IgD-negative memory B cell (primary cell): ENCODE measurements around the gene PRDM11. TPM values are rescaled to one million over a fixed set of nuclear protein-coding genes. Genes with fewer than 3 reads are reported as not detected.
"Not testable (repeated sequence)": the region's sequence is repeated elsewhere in the genome, so short reads cannot be mapped to it uniquely, and the experiment has no call there.

Source experiments
- H3K27ac Mint-ChIP-seq, 3 donors: one replicate each; pipeline ENCODE4 v1.8.0; 2020 to 2022; ENCODE audit warnings: mild to moderate bottlenecking in 3 of 3, mixed read lengths in 3 of 3, moderate library complexity in 1 of 3
- H3K27me3 Mint-ChIP-seq: one replicate; pipeline ENCODE4 v1.8.0; 2021; ENCODE audit warnings: mixed read lengths
- H3K36me3 Mint-ChIP-seq: one replicate; pipeline ENCODE4 v1.8.0; 2020; ENCODE audit warnings: mild to moderate bottlenecking, mixed read lengths
- H3K4me1 Mint-ChIP-seq, 3 donors: one replicate each; pipeline ENCODE4 v1.8.0; 2020 to 2022; ENCODE audit warnings: mixed read lengths in 3 of 3, mild to moderate bottlenecking in 1 of 3
- H3K4me3 Mint-ChIP-seq, 4 donors: one replicate each; pipeline ENCODE4 v1.8.0; 2020 to 2022; ENCODE audit warnings: mild to moderate bottlenecking in 4 of 4, mixed read lengths in 4 of 4, moderate library complexity in 3 of 4
- H3K9me3 Mint-ChIP-seq, 3 donors: one replicate each; pipeline ENCODE4 v1.8.0; 2020 to 2021; ENCODE audit warnings: mixed read lengths in 3 of 3, mild to moderate bottlenecking in 1 of 3
- polyA plus RNA-seq: library from polyadenylated mRNA; unstranded; fragments of 300-500 nt; fragmentation: Illumina TruSeq; gene quantifications from one replicate; pipeline ENCODE4 v1.2.3, GENCODE V29; 2021

The PRDM11 gene
- polyA plus RNA-seq, 1 donor from 2014 or later, result 1.4 TPM

- peaks cover 14% of the 10 kb centered on the region for H3K27me3 Mint-ChIP-seq
- H3K4me1 Mint-ChIP-seq, H3K36me3 Mint-ChIP-seq, H3K27ac Mint-ChIP-seq, H3K9me3 Mint-ChIP-seq, H3K4me3 Mint-ChIP-seq: not testable (repeated sequence)
Measured at GRCh38 chr11:45249372-45249771, 102.9 kb downstream of the PRDM11 start.

GRCh38 chr11:45250035-45250718, 103.7 kb downstream of the PRDM11 start:
- Mint-ChIP-seq H3K4me1 (peaks cover 2 to 6% (median 5%) of the 10 kb centered on the region in 3 donors), H3K27ac (no peak overlapping the region), H3K27me3 (peaks cover 8% of the 10 kb centered on the region), H3K9me3 (no peaks in the 10 kb centered on the region), H3K4me3 (peak overlapping the region in 1 of 4 donors; percentile 39), H3K36me3 (no peaks in the 10 kb centered on the region)

- Mint-ChIP-seq H3K4me3 (no peak overlapping the region), H3K27ac (no peak overlapping the region), H3K9me3 (no peaks in the 10 kb centered on the region), H3K27me3 (peaks cover 6% of the 10 kb centered on the region), H3K4me1 (peaks cover 2 to 6% (median 5%) of the 10 kb centered on the region in 3 donors), H3K36me3 (no peaks in the 10 kb centered on the region)
Measured at GRCh38 chr11:45252134-45252856, 105.9 kb downstream of the PRDM11 start.

- Mint-ChIP-seq H3K4me1 (peaks cover 2 to 6% (median 5%) of the 10 kb centered on the region in 3 donors), H3K36me3 (no peaks in the 10 kb centered on the region), H3K9me3 (no peaks in the 10 kb centered on the region), H3K27me3 (peaks cover 6% of the 10 kb centered on the region), H3K4me3 (no peak overlapping the region), H3K27ac (no peak overlapping the region)
Measured at GRCh38 chr11:45252877-45253276, 106.4 kb downstream of the PRDM11 start.

DNA sequence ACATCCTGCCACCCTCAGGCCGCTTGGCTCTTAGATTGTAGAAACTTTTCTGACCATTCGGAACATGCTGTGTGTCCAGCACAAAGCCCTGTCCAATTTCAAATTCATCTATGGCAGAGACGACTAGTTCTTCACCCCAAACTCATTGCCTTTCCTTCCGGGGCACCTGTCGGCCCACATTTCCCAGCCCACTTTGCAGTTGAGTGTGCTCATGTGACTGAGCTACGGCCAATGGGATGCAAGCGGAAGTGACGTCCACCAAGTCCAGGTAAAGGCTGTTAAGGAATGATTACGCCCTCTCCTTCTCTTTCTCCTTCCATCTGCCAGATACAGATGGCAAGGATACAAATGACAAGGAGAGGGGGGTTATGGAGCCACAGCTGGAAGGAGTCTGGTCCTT, 107.2 kb downstream of the PRDM11 start:
- no peak overlapping the region for H3K4me3 Mint-ChIP-seq
- no peaks in the 10 kb centered on the region for H3K9me3 Mint-ChIP-seq
- H3K27me3 Mint-ChIP-seq, result peaks cover 3% of the 10 kb centered on the region
- peaks cover 2 to 6% (median 5%) of the 10 kb centered on the region in 3 donors for H3K4me1 Mint-ChIP-seq
- H3K27ac Mint-ChIP-seq, result no peak overlapping the region
- H3K36me3 Mint-ChIP-seq, result no peaks in the 10 kb centered on the region

DNA sequence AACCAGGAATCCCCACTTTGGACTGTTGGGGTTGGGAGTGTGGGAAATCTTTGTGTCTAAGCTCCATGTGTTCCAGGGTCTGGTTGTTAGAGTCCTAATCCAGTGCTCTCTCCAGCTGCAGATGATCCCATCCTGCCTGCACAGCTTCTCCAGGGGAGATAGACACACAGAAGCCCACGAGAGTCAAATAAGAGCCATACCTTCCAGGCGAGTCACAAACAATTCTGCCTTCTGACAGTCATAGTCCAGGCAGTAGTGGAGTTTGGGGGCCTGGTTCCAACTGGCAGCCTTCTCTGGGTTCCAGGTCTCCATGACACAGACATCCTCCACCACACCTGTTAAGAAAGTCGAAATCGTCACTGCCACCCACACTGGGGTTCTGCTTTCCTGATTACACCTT, 107.6 kb downstream of the PRDM11 start:
- Mint-ChIP-seq H3K36me3 (no peaks in the 10 kb centered on the region), H3K27ac (no peak overlapping the region), H3K4me1 (peaks cover under 1 to 6% (median 5%) of the 10 kb centered on the region in 3 donors), H3K9me3 (no peaks in the 10 kb centered on the region), H3K4me3 (no peak overlapping the region), H3K27me3 (peaks cover 3% of the 10 kb centered on the region)

GRCh38 chr11:45258982-45259530, 112.6 kb downstream of the PRDM11 start:
- no peaks in the 10 kb centered on the region for H3K36me3 Mint-ChIP-seq
- no peak overlapping the region for H3K4me3 Mint-ChIP-seq
- H3K27me3 Mint-ChIP-seq, result peaks cover 11% of the 10 kb centered on the region
- H3K4me1 Mint-ChIP-seq, result no peaks in the 10 kb centered on the region
- no peaks in the 10 kb centered on the region for H3K9me3 Mint-ChIP-seq
- H3K27ac Mint-ChIP-seq, result no peak overlapping the region

DNA sequence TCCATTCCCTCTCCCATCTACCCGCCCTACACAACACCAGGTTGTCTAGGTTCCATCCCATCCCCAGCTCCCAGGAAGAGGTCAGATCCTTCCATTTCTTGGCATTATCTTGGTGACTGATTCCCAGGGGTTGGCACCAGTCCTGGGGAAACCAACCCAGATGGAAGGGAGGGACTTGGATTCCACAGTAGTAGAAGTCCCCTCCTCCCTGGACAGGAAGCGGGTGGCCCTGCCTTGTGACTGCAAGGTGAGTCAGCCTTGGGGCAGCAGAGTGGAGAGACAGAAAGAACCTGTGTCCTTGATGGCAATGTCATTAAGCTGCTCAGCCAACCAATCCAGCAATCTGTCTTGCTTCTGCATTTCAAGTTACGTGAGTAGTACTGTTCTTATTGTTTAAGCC, 113.2 kb downstream of the PRDM11 start:
- Mint-ChIP-seq H3K9me3 (no peaks in the 10 kb centered on the region), H3K4me3 (no peak overlapping the region), H3K4me1 (no peaks in the 10 kb centered on the region), H3K27me3 (peaks cover 11% of the 10 kb centered on the region), H3K36me3 (no peaks in the 10 kb centered on the region), H3K27ac (no peak overlapping the region)

DNA sequence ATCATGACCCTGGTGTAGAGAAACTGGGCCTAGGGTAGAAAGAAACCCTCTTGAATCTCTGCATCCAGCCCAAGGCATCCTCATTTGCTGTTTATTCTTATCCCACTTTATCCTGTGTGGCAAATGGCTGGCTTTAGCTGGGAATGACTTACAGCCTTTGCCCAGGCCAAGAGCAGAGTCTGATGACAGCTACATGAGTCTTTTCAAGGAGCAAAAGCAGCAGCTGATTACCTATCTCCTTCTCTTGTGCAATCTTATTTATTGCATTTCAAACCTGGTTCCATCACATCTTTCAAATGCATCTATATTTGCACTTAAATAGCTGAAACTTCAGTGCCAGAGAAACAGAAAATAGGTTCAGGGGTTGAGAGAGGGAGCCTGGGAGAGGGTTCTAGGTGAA, 113.6 kb downstream of the PRDM11 start:
- Mint-ChIP-seq H3K4me1 (no peaks in the 10 kb centered on the region), H3K27ac (no peak overlapping the region), H3K9me3 (no peaks in the 10 kb centered on the region), H3K4me3 (no peak overlapping the region), H3K36me3 (no peaks in the 10 kb centered on the region), H3K27me3 (peaks cover 11% of the 10 kb centered on the region)

DNA sequence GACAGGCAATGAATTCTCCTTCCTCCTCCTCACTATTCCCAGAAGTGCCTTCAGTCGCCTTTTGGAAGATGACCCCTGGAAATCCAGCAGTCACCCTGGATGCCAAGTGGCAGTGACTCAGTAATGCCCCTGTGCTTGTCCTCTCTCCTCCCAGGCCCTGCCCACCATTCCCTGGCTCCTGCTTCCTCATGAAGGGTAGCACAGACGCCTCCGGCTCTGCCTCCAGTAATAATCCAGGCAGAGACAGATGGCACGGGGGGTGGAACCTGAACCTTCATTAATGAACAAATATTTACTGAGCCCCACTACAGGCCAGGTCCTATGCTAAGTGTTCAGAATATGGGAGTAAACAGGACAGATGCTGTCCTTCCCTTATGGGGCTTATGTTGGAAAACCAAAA, 116.5 kb downstream of the PRDM11 start:
- Mint-ChIP-seq H3K36me3 (no peaks in the 10 kb centered on the region), H3K27me3 (peaks cover 25% of the 10 kb centered on the region), H3K4me3 (no peak overlapping the region), H3K9me3 (no peaks in the 10 kb centered on the region), H3K4me1 (no peaks in the 10 kb centered on the region), H3K27ac (no peak overlapping the region)

- Mint-ChIP-seq H3K27ac (no peak overlapping the region), H3K9me3 (no peaks in the 10 kb centered on the region), H3K36me3 (no peaks in the 10 kb centered on the region), H3K27me3 (peaks cover 28% of the 10 kb centered on the region), H3K4me3 (no peak overlapping the region), H3K4me1 (no peaks in the 10 kb centered on the region)
Measured at GRCh38 chr11:45263773-45264172, 117.3 kb downstream of the PRDM11 start.

GRCh38 chr11:45264839-45265515, 118.5 kb downstream of the PRDM11 start:
- H3K27ac Mint-ChIP-seq, result no peak overlapping the region
- no peaks in the 10 kb centered on the region for H3K4me1 Mint-ChIP-seq
- H3K27me3 Mint-ChIP-seq, result peaks cover 31% of the 10 kb centered on the region
- no peaks in the 10 kb centered on the region for H3K9me3 Mint-ChIP-seq
- H3K4me3 Mint-ChIP-seq, result no peak overlapping the region
- no peaks in the 10 kb centered on the region for H3K36me3 Mint-ChIP-seq

DNA sequence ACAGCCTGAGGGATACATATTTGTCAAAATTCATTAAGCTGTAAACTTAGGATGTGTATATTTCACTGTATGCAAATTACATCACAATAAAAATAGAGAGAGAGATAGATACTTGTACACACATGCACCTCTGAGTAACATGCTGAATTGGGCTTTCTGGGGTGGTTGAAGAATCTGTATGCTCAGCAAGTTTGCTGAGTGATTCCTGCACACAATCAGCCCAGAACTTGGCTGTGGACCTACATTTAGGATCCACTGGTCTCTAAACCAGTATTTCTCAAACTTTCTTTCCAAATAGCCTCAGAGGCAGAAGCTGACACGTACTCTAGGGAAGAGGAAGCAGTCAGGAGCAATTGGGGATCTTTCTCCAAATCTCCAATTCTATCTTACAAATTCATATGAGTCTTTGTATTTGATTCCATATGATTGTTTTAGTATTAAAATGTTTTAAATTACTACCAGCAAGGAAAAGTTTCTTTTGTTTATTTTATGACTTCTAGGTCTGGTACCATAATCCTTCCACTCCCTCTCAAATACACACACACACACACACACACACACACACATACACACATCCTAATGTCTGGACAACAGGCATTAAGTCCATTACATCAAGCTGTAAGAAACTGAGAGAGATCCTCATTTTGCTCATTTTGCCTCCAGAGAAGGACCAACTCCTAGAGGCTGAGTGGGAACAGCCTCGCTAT, 119.7 kb downstream of the PRDM11 start:
- no peaks in the 10 kb centered on the region for H3K9me3 Mint-ChIP-seq
- no peak overlapping the region for H3K4me3 Mint-ChIP-seq
- H3K36me3 Mint-ChIP-seq, result no peaks in the 10 kb centered on the region
- peaks cover 28% of the 10 kb centered on the region for H3K27me3 Mint-ChIP-seq
- H3K27ac Mint-ChIP-seq, result peak overlapping the region in 1 of 3 donors; percentile 13
- no peaks in the 10 kb centered on the region for H3K4me1 Mint-ChIP-seq

DNA sequence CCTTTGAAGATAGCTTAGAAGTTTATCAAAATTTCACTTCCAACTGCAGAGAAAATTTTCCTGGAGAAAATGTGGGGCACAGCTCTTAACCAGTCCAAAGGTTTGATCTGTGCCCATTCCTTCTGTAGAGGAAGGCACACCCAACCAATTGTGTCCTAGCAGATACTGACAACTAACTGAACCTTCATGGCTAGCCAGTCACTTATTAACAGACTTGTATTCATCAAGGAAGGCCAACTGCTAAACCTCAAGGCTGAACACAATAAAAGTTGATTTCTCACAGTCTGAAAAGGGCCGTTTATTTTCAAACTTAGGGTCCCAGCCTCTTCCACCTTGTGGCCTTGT, 120.2 kb downstream of the PRDM11 start:
- no peak overlapping the region for H3K4me3 Mint-ChIP-seq
- peak overlapping the region in 1 of 3 donors; percentile 13 for H3K27ac Mint-ChIP-seq
- no peaks in the 10 kb centered on the region for H3K36me3 Mint-ChIP-seq
- H3K4me1 Mint-ChIP-seq, result no peaks in the 10 kb centered on the region
- H3K27me3 Mint-ChIP-seq, result peaks cover 33% of the 10 kb centered on the region
- peaks cover 0 to 5% (median 0%) of the 10 kb centered on the region in 3 donors for H3K9me3 Mint-ChIP-seq

GRCh38 chr11:45267052-45267451, 120.6 kb downstream of the PRDM11 start:
- no peaks in the 10 kb centered on the region for H3K4me1 Mint-ChIP-seq
- H3K27me3 Mint-ChIP-seq, result peaks cover 32% of the 10 kb centered on the region
- peaks cover 0 to 6% (median 0%) of the 10 kb centered on the region in 3 donors for H3K9me3 Mint-ChIP-seq
- no peak overlapping the region for H3K27ac Mint-ChIP-seq
- H3K4me3 Mint-ChIP-seq, result no peak overlapping the region
- H3K36me3 Mint-ChIP-seq, result no peaks in the 10 kb centered on the region
